Transverse colon (tissue), 4 donors: ENCODE results near the gene C21orf58.

ENCODE experiments used
- CTCF ChIP-seq, 5 experiments: fragments of 200-600 bp in 3 of 5; fragments of 450-650 bp in 2 of 5; sonication (generic) in 3 of 5; IDR thresholded peaks; 1 replicate in 2 of 5; 2 replicates in 3 of 5; pipeline ENCODE4 v1.5.1; 2016 to 2017; ENCODE audit warnings: antibody characterized with exemption in 5 of 5, inconsistent platforms in 3 of 5, mild to moderate bottlenecking in 2 of 5, moderate library complexity in 1 of 5
- EP300 ChIP-seq: sonication (generic); formaldehyde crosslinking; IDR thresholded peaks from one replicate; pipeline ENCODE4 v1.6.1; 2017; ENCODE audit warnings: antibody characterized with exemption, low read depth
- POLR2A ChIP-seq: fragments of 450-650 bp; IDR thresholded peaks from one replicate; pipeline ENCODE4 v1.6.1; 2016; ENCODE audit warnings: antibody characterized with exemption, mild to moderate bottlenecking, moderate library complexity
- POLR2AphosphoS5 ChIP-seq, 3 donors: sonication (generic); formaldehyde crosslinking; IDR thresholded peaks; one replicate each; pipeline ENCODE4 v1.6.1; 2016; ENCODE audit warnings: antibody characterized with exemption in 3 of 3

DNA sequence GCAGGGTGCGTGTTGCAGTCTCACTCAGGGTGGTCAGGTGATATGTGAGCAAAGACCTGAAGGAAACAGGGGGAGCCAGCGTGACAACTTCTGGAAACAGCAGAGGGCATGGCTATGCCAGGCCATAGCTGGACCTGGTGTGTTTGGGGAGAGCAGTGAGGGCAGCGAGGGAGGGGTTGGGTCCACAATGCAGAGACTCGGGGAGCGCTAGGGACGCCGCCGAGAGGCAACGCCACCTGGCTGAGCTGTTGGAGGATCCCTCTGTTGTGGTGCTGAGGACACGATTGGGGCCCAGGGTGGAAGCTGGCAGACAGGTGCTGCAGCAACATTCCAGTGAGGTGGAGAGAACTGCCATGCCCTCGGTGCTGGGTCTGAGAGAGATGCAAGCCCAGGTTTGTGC, 68.5 kb downstream of the C21orf58 start:
- TF ChIP-seq CTCF (IDR thresholded peaks at IDR 0.05) (no peak), POLR2A (no peak), EP300 (no peak), POLR2AphosphoS5 (IDR thresholded peaks at IDR 0.05) (no peak)
